PFSK-1 (cell line): ENCODE measurements around the gene PTPRT.

Experiments
- FOXP2 ChIP-seq: optimal IDR thresholded peaks from 2 replicates; pipeline ENCODE3; 2011; ENCODE audit warnings: borderline replicate concordance, control low read depth, inconsistent platforms; ENCODE audit not compliant: insufficient read depth; ENCODE audit errors: extremely low read length, extremely low read depth
- POLR2AphosphoS5 ChIP-seq: IDR thresholded peaks from 2 replicates; pipeline ENCODE4 v1.6.1; 2012; ENCODE audit warnings: low read depth, mild to moderate bottlenecking, control low read depth, low read length, moderate library complexity
- REST ChIP-seq, 2 experiments: IDR thresholded peaks; 2 replicates each; pipeline versions ENCODE4 v1.6.1 to v1.8.0; 2011 to 2012; ENCODE audit warnings: low read depth in 2 of 2, low read length in 2 of 2, control low read depth in 1 of 2, inconsistent platforms in 1 of 2, mild to moderate bottlenecking in 1 of 2, moderate library complexity in 1 of 2; ENCODE audit not compliant: insufficient read depth in 1 of 2
- SIN3A ChIP-seq: IDR thresholded peaks from 2 replicates; pipeline ENCODE4 v1.6.1; 2012; ENCODE audit warnings: mild to moderate bottlenecking, low read length, moderate library complexity, borderline replicate concordance; ENCODE audit not compliant: insufficient read depth
- TAF1 ChIP-seq: IDR thresholded peaks from 2 replicates; pipeline ENCODE4 v1.6.1; 2012; ENCODE audit warnings: low read length, control low read depth, borderline replicate concordance; ENCODE audit not compliant: insufficient read depth

PTPRT gene

GRCh38 chr20:42975974-42976373, 213.7 kb downstream of the PTPRT start:
- no peak for TF ChIP-seq SIN3A
- no peak for TF ChIP-seq TAF1
- TF ChIP-seq REST (IDR thresholded peaks at IDR 0.05; ENCODE audit: insufficient read depth in 1 of 2, low read depth in 2 of 2, low read length in 2 of 2), result no peak
- TF ChIP-seq FOXP2, result no peak
- no peak for TF ChIP-seq POLR2AphosphoS5

DNA sequence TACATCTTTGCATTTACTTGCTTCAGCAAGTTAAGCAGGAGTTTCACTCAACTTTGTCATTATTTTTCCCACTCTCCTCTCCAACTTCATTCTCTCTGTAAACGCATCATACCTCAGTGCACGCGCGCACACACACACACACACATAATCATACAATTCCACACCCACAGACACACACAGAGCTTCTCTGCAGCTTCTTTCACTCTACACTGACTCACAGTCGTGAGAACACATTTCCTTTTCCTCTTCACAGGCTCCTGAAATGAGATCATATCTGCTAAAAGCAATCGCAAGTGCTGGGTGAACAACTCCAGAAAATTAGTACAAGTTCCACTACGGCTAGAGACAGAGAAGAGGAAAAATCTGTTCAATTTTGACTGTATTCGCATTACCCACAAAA, 215.4 kb downstream of the PTPRT start:
- TF ChIP-seq POLR2AphosphoS5 (no peak), FOXP2 (no peak)

DNA sequence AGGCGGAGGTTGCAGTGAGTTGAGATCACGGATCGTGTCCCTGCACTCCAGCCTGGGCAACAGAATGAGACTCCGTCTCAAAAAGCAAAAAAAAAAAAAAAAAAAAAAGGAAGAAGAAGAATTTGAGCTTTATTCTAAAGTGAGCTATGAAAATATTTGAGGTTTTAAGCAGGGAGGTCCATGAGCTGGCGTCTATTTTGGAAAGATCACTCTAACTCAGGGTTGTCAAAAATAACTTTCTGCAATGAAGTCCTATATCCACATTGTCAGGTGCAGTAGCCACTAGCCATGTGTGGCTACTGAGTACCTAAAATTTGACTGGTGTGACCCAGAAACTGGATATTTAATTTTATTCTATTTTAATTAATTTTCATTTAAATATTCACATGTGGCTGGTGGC, 217.1 kb downstream of the PTPRT start:
- TF ChIP-seq REST (IDR thresholded peaks at IDR 0.05; ENCODE audit: insufficient read depth in 1 of 2, low read depth in 2 of 2, low read length in 2 of 2) (no peak), FOXP2 (no peak), SIN3A (no peak), TAF1 (no peak), POLR2AphosphoS5 (no peak)

DNA sequence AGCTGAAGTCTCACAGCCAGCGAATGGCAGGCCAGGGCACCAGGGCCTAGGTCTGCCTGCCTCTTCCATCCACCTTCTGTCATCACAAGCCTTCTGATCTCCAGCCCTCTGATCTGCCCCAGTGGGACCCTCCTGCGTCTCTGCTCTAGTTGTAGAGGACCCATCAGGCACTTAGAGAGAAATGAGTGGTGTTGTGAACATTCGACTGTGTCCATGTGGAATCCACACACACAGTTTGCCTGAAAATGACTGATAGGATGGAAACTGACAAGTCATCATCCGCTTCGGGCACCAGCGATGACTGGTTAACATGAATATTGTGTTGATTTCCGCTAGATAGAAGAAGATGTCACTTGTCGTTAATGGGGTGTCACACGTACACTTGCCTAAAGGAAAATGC, 221.0 kb downstream of the PTPRT start:
- TF ChIP-seq FOXP2 (no peak), POLR2AphosphoS5 (no peak), TAF1 (no peak), SIN3A (no peak), REST (IDR thresholded peaks at IDR 0.05; ENCODE audit: insufficient read depth in 1 of 2, low read depth in 2 of 2, low read length in 2 of 2) (no peak)

DNA sequence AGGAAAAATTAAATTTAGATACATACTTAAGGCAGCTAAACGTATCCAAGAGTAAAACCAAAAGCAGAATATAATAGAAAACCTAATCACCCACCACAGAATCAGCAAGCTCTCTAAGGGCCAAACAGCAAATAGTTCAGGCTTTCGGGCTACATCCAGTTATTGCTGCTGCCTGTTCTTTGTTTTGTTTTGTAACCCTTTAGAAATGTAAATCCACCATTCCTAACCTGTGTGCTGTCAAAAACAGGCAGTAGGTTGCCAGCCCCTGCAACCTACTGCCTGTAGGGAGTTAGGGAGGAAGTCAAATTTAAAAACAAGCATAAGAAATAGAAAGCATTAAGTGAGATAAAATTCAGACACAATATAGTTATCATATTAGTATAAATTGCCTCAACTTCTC, 225.9 kb downstream of the PTPRT start:
- TF ChIP-seq REST (IDR thresholded peaks at IDR 0.05; ENCODE audit: insufficient read depth in 1 of 2, low read depth in 2 of 2, low read length in 2 of 2), result no peak
- no peak for TF ChIP-seq FOXP2
- TF ChIP-seq POLR2AphosphoS5, result no peak
- TF ChIP-seq SIN3A, result no peak
- TF ChIP-seq TAF1, result no peak

DNA sequence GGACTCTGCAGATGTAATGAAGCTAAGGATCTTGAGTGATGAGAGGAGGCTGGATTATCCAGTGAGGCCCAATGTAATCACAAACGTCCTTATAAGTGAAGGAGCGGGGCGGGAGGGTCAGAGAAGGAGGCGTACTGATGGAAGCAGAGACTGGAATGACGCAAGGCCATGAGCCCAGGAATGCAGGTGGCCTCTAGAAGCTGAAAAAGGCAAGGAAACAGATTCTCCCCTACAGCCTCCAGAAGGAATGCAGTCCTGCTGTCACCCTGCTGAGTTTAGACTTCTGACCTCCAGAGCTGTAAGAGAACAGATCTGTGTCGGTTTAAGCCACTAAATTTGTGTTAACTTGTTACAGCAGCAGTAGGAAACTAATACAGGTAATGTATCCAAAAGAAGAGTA, 227.9 kb downstream of the PTPRT start:
- TF ChIP-seq REST (IDR thresholded peaks at IDR 0.05; ENCODE audit: insufficient read depth in 1 of 2, low read depth in 2 of 2, low read length in 2 of 2), result no peak
- no peak for TF ChIP-seq POLR2AphosphoS5
- no peak for TF ChIP-seq FOXP2
- no peak for TF ChIP-seq SIN3A
- no peak for TF ChIP-seq TAF1
